HepG2 (cell line): ENCODE data around the gene AP4M1. TPM values are rescaled to one million over a fixed set of nuclear protein-coding genes. Genes with fewer than 3 reads are reported as not detected.

Source experiments
- AHR ChIP-seq: IDR thresholded peaks from 2 replicates; pipeline ENCODE4 v1.6.1; 2018; ENCODE audit warnings: missing genetic modification reagents, missing compliant biosample characterization
- HNF4A ChIP-seq: sonication (generic); formaldehyde crosslinking; IDR thresholded peaks from 2 replicates; pipeline ENCODE4 v1.4.0; 2020; ENCODE audit warnings: missing genetic modification reagents
- JUND ChIP-seq: sonication (generic); formaldehyde crosslinking; IDR thresholded peaks from 2 replicates; pipeline ENCODE4 v1.8.0; 2022; ENCODE audit warnings: mild to moderate bottlenecking, missing genetic modification reagents
- KLF15 ChIP-seq: sonication (generic); formaldehyde crosslinking; IDR thresholded peaks from 2 replicates; pipeline ENCODE4 v1.8.1; 2023; ENCODE audit warnings: borderline replicate concordance, mild to moderate bottlenecking, inconsistent platforms, missing genetic modification reagents, mixed read lengths
- NONO ChIP-seq, 2 experiments: fragments of 450-650 bp in 1 of 2; sonication (generic) in 1 of 2; formaldehyde crosslinking in 1 of 2; IDR thresholded peaks in 1 of 2; conservative IDR thresholded peaks in 1 of 2; 2 replicates each; pipeline versions ENCODE4 v1.6.1 to v1.8.0; 2017 to 2022; ENCODE audit warnings: mild to moderate bottlenecking in 1 of 2, missing genetic modification reagents in 1 of 2, moderate library complexity in 1 of 2
- PREB ChIP-seq: sonication (generic); formaldehyde crosslinking; IDR thresholded peaks from 2 replicates; pipeline ENCODE4 v1.4.0; 2020; ENCODE audit warnings: missing genetic modification reagents
- TERF1 ChIP-seq: sonication (generic); formaldehyde crosslinking; IDR thresholded peaks from 2 replicates; pipeline ENCODE4 v1.8.0; 2022; ENCODE audit warnings: mild to moderate bottlenecking, missing genetic modification reagents, moderate library complexity
- THRA ChIP-seq: sonication (generic); formaldehyde crosslinking; IDR thresholded peaks from 2 replicates; pipeline ENCODE4 v1.4.0; 2020; ENCODE audit warnings: missing genetic modification reagents, borderline replicate concordance
- ZMYM3 ChIP-seq: sonication (generic); formaldehyde crosslinking; IDR thresholded peaks from 2 replicates; pipeline ENCODE4 v1.5.1; 2020; ENCODE audit warnings: mild to moderate bottlenecking, missing genetic modification reagents
- ZNF543 ChIP-seq: sonication (generic); formaldehyde crosslinking; IDR thresholded peaks from 2 replicates; pipeline ENCODE4 v1.4.0; 2020; ENCODE audit warnings: mild to moderate bottlenecking, missing genetic modification reagents
- ZNF574 ChIP-seq: sonication (generic); formaldehyde crosslinking; IDR thresholded peaks from 2 replicates; pipeline ENCODE4 v1.4.0; 2020; ENCODE audit warnings: missing genetic modification reagents
- polyA plus RNA-seq, 8 experiments: library from polyadenylated mRNA; depleted of rRNA in 3 of 8; stranded (reverse) in 7 of 8; unstranded in 1 of 8; fragments of >200 nt; fragmentation: Illumina TruSeq in 4 of 8; extraction: Trizol in 4 of 8; gene quantifications; 2 replicates each; pipeline versions ENCODE4 v1.2.1 to v1.2.3, GENCODE V29; 2011 to 2016; ENCODE audit warnings: low read depth in 4 of 8, missing spikeins in 1 of 8, mixed read lengths in 1 of 8; ENCODE audit not compliant: insufficient read depth in 1 of 8
- total RNA-seq, 5 experiments: library from RNA; depleted of rRNA; stranded (reverse); fragments of >200 nt; fragmentation: Illumina TruSeq; extraction: Trizol; gene quantifications; 2 replicates each; pipeline ENCODE4 v1.2.3, GENCODE V29; 2016; ENCODE audit warnings: low read depth in 1 of 5

Gene AP4M1
- total and polyA plus RNA-seq, 2 of the 13 experiments (the other 11 are each of a cell fraction or from before 2014, with no cell fraction given) = 6.3 to 9.7 TPM

GRCh38 chr7:100130608-100131453 lies 29.4 kb downstream of the AP4M1 start (continued):
- TF ChIP-seq KLF15 = no peak
- TF ChIP-seq PREB = no peak
- no peak for TF ChIP-seq NONO (IDR thresholded peaks at IDR 0.05)
- TF ChIP-seq NONO (CRISPR knock-in tag; conservative IDR thresholded peaks at IDR 0.05) = no peak
- TF ChIP-seq HNF4A (CRISPR knock-in tag) = peak; percentile 24; the same call in 1 of the 2 replicates
- TF ChIP-seq ZNF574 (CRISPR knock-in tag) = peak; percentile 48
- TF ChIP-seq JUND (CRISPR knock-in tag) = no peak
- TF ChIP-seq AHR (CRISPR knock-in tag) = no peak
- no peak for TF ChIP-seq TERF1
- TF ChIP-seq ZNF543 (CRISPR knock-in tag) = no peak
- peak; percentile 82 for TF ChIP-seq ZMYM3 (CRISPR knock-in tag)
- no peak; the same call in 1 of the 2 replicates for TF ChIP-seq THRA (CRISPR knock-in tag)
- TF ChIP-seq, all 625 proteins: peak for 68
